Cardiac fibroblast (primary cell): ENCODE data around the gene ZIC2.

ENCODE experiments used
- DNase-seq, 2 donors: peaks; one replicate each; pipeline versions ENCODE4 v3.0.0 to v3.0.0-alpha.2; 2010; ENCODE audit warnings: low read depth in 2 of 2
- H3K4me3 ChIP-seq, 2 donors: replicated peaks in 1 of 2; 1 replicate in 1 of 2; 2 replicates in 1 of 2; pipeline ENCODE4 v1.5.1; 2011; ENCODE audit warnings: low read depth in 2 of 2, low read length in 2 of 2, mild to moderate bottlenecking in 2 of 2, moderate library complexity in 1 of 2
- TF ChIP-seq, protein P1 (sequence below): IDR thresholded peaks from one replicate; pipeline ENCODE4 v1.5.1; 2011; ENCODE audit warnings: low read depth, mild to moderate bottlenecking, low read length, inconsistent platforms

ZIC2 gene

DNA sequence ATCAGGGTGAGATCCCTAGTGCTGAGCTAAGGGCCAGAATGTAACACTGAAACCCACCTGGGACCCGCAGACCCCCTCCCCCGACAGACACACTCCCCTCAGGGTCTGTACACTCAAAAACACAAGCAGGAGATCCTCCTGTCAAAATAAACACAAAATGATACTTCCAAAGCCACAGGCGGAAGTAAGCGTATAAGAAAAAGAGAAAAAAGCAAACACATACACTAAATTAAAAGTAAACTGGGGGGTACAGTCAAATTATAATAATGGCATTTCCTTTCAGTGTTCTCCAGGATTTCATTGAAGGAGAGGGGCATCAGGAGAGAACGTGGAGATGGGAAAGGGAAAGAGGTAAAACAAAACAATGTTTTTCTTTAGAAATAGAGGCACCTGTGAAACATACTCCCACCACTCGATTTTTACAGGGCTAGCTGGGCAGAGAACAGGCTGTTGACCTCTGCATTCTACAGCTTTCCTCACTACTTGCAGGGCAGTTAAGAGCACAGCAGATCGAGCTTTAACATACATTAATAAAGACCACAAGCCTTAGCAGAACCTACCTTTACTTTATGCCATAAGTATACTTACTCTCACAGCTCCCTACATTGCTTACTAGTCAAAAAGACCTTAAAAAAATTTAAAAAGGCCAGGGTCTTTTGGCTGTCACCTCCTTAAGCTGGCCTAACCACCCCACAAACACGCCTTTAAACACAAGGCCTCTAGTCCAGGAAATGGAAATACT is 15.3 kb upstream of the ZIC2 start:
- H3K4me3 ChIP-seq, result no peak overlapping the region
- DNase-seq, result no peak
- TF ChIP-seq, protein P1, sequence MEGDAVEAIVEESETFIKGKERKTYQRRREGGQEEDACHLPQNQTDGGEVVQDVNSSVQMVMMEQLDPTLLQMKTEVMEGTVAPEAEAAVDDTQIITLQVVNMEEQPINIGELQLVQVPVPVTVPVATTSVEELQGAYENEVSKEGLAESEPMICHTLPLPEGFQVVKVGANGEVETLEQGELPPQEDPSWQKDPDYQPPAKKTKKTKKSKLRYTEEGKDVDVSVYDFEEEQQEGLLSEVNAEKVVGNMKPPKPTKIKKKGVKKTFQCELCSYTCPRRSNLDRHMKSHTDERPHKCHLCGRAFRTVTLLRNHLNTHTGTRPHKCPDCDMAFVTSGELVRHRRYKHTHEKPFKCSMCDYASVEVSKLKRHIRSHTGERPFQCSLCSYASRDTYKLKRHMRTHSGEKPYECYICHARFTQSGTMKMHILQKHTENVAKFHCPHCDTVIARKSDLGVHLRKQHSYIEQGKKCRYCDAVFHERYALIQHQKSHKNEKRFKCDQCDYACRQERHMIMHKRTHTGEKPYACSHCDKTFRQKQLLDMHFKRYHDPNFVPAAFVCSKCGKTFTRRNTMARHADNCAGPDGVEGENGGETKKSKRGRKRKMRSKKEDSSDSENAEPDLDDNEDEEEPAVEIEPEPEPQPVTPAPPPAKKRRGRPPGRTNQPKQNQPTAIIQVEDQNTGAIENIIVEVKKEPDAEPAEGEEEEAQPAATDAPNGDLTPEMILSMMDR, result no peak

DNA sequence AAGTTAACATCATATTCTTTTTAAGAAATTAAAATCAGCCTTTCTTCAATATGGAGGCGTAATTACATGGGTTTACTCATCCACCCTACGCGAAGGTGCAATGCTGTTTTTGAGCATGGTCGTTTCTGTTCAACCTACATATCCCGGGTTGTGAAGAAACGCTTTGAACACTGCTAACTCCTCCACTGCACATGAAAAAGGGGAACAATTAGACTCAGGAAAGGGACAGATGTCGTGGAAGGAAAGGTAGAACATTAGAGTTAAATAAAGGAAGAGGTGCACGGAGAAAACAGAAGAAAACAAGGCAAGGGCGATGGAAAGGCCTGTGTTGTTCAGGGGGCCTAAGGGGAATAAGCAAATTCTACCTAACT is 14.1 kb upstream of the ZIC2 start:
- no peak overlapping the region for H3K4me3 ChIP-seq
- no peak for DNase-seq
- TF ChIP-seq, protein P1, result no peak

DNA sequence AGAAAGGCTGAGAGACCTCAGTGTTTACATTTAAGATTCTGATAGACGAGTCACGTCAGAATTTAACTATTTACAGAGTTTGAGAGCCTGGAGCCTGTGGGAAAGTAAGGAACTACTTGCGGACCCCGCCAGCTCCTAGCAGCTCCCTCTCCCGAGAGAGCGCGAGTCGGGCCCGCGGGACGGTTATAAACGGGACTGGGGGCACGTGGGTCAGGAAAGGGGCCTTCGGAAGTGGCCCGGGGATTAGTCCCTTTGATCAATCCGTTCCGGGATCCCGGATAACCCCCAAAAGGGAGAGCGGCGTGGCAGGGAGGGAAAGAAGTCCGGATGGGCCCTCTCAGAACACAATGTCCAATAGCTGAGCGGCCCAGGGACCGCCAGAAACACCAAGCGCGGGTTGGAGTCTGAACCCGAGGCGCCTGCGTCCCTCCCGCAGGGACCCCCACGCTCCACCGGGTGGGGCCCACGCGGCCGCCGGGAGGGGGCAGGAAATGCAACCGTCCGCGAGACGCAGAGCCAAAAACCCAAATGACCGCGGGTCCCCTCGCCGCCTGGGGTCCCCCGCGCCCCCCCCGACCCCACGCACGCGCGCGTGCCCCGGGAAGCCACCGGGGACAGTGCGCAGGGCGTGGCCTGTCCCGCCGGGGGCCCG is 13.6 kb upstream of the ZIC2 start:
- H3K4me3 ChIP-seq, result no peak overlapping the region
- TF ChIP-seq, protein P1, result no peak
- DNase-seq, result no peak

DNA sequence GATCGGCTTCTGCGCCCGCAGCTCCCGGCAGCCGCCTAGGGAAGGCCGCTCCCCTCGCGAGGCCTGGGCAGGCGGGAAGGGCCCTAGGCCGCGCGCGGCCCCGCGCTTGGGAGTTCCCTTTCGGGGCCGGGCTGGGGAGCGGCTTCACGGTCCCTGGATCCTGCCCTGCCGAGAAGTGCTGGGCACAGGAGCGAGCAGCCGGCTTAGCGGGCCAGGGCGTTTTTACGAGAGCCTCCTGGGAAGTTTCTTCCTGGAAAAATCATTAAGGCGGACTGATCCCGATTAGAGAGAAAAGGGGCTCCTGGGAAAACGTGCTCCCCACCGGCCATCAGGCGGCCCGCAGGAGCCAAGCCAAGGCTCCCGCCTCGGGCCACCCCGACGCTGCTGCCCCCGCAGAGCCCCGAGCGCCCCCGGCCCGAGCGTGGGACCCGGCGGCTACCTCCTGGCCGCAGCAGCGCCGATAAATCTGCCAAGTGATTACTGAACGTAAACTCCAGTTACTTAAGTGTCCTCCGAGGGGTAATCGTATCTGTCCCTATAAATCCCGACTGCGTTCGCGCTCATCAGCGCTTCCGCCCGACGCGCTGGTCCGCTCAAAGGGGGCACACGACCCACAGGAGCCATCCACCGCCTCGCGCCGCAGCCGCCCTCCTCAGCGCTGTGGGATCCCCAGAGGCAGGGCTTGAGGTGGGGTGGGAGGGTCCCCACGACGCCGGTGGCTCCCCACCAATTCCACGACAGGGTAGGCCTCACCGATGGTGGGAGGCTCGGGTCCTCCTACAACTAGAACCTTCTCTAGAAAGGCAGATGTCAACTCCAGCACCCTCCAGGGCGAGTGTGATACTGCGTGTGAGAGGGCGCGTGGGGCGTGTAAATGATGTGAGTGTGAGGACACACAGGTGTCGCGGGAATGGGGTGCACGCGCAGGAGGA is 12.8 kb upstream of the ZIC2 start:
- TF ChIP-seq, protein P1, result no peak
- DNase-seq, result no peak
- peak overlapping the region in 1 of 2 donors; percentile 11 for H3K4me3 ChIP-seq

DNA sequence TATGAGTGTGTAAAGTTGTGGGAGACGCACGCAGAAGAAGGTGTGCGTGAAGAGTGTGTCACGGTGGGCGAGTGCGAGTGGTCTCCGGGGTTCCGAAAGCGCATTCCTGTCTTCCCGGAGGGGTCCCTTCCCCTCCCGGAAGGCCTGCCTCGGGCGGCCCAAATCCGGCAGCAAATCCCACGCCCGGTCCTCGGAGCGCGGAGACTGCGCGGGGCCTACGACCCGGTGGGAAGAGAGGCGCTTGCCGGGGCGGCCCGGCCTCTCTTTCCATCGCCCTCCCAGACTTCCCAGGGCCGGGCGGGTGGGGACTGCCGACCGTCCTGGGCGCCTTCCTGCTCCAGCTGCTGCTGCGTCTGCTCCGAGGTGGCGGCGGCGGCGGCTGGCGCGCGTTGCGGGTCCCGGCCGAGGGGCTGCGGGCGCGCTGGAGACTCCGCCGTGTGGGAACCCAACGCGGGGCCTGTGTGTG is 12.1 kb upstream of the ZIC2 start:
- DNase-seq, result no peak
- H3K4me3 ChIP-seq, result no peak overlapping the region
- TF ChIP-seq, protein P1, result no peak

DNA sequence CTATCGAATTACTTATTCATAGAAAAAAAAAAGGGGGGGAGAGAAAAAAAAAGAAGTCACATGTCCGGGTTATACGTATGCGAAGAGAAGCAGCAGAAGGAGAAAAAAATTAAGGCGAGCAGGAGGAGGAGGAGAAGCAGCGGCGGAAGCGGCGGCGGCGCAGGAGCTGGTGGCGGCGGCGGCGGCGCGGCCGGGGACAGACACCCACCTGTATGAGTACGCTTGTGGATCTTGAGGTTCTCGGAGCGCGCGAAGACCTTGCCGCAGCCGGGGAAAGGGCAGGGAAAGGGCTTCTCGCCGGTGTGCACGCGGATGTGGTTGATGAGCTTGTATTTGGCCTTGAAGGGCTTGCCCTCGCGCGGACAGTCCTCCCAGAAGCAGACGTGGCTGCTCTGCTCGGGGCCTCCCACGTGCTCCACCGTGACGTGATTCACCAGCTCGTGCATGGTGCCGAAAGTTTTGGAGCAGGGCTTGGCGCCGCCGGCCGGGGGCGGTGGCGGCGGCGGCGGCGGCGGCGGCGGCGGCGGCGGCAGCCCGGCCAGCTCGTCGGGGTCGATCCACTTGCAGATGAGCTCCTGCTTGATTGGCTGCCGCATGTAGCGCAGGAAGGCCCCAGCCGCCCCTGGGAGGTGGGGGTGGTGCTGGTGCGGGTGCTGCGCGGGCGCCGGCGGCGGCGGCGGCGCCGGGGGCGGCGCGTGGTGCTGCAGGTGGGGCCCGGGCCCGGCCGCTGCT is 11.5 kb upstream of the ZIC2 start:
- no peak overlapping the region for H3K4me3 ChIP-seq
- no peak for DNase-seq
- TF ChIP-seq, protein P1, result no peak
